ENCODE measurements around the gene PTPRCAP. TPM values are rescaled to one million over a fixed set of nuclear protein-coding genes. Genes with fewer than 3 reads are reported as not detected.

Gene PTPRCAP
- total and polyA plus RNA-seq, 9 of the 15 experiments (the other 6 are each of a cell fraction or from before 2014, with no cell fraction given): 0.22 to 2.0 (median 1.1) TPM; not detected in 4

DNA sequence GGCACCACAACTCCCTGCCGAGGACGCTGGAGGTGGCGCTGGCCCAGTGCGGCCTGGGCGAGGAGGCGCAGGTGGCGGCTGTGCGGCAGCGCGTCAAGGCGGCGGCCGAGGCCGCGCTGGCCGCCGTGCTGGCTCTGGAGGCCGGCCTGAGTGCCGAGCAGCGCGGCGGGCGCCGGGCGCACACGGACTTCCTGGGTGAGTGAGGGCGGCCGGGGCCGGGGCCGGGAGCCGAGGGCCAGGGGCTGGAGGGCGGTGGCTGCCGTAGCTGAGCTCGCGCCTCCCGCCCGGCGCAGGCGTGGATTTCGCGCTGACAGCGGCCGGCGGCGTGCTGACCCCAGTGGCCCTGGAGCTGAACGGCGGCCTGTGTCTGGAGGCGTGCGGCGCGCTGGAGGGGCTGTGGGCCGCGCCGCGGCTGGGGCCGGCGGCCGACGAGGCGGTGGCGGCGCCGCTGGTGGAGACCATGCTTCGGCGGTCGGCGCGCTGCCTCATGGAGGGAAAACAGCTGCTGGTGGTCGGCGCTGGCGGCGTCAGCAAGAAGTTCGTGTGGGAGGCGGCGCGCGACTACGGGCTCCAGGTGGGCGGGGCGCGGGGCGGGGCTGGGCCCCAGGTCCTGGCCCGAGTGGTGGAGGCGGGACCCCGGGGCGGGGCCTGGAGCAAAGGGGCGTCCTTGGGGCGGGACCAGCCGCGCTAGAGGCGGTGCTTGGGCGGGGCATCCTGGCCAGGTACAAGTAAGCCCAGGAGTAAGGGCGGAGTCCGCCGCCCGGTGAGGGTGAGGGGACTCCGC, 16.6 kb downstream of the PTPRCAP start (continued):
- TF ChIP-seq, protein P1, sequence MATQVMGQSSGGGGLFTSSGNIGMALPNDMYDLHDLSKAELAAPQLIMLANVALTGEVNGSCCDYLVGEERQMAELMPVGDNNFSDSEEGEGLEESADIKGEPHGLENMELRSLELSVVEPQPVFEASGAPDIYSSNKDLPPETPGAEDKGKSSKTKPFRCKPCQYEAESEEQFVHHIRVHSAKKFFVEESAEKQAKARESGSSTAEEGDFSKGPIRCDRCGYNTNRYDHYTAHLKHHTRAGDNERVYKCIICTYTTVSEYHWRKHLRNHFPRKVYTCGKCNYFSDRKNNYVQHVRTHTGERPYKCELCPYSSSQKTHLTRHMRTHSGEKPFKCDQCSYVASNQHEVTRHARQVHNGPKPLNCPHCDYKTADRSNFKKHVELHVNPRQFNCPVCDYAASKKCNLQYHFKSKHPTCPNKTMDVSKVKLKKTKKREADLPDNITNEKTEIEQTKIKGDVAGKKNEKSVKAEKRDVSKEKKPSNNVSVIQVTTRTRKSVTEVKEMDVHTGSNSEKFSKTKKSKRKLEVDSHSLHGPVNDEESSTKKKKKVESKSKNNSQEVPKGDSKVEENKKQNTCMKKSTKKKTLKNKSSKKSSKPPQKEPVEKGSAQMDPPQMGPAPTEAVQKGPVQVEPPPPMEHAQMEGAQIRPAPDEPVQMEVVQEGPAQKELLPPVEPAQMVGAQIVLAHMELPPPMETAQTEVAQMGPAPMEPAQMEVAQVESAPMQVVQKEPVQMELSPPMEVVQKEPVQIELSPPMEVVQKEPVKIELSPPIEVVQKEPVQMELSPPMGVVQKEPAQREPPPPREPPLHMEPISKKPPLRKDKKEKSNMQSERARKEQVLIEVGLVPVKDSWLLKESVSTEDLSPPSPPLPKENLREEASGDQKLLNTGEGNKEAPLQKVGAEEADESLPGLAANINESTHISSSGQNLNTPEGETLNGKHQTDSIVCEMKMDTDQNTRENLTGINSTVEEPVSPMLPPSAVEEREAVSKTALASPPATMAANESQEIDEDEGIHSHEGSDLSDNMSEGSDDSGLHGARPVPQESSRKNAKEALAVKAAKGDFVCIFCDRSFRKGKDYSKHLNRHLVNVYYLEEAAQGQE (IDR thresholded peaks at IDR 0.05; ENCODE audit: borderline replicate concordance): no peak
- TF ChIP-seq, protein P1 (CRISPR knock-in tag; IDR thresholded peaks at IDR 0.05; ENCODE audit: low read depth): no peak
- TF ChIP-seq ZNF586 (CRISPR knock-in tag; conservative IDR thresholded peaks at IDR 0.05) (no peak), FOXM1 (IDR thresholded peaks at IDR 0.05; ENCODE audit: low read depth) (no peak), FOXM1 (CRISPR knock-in tag; IDR thresholded peaks at IDR 0.05; ENCODE audit: low read depth) (no peak), GTF2F1 (IDR thresholded peaks at IDR 0.05; ENCODE audit: low read depth, low read length) (peak; percentile 73; the same call in 1 of the 2 replicates), TAF7 (tag; IDR thresholded peaks at IDR 0.05) (no peak), HDAC8 (tag; IDR thresholded peaks at IDR 0.05) (peak; percentile 73; the same call in 1 of the 2 replicates), U2AF2 (optimal IDR thresholded peaks at IDR 0.05; ENCODE audit: low read depth, low read length) (no peak), TRIM25 (IDR thresholded peaks at IDR 0.05; ENCODE audit: borderline replicate concordance) (no peak), FOSL1 (tag; conservative IDR thresholded peaks at IDR 0.05) (no peak), SAFB2 (IDR thresholded peaks at IDR 0.05; ENCODE audit: borderline replicate concordance, low read depth, low read length, severe bottlenecking) (no peak)
- TF ChIP-seq, protein P2, sequence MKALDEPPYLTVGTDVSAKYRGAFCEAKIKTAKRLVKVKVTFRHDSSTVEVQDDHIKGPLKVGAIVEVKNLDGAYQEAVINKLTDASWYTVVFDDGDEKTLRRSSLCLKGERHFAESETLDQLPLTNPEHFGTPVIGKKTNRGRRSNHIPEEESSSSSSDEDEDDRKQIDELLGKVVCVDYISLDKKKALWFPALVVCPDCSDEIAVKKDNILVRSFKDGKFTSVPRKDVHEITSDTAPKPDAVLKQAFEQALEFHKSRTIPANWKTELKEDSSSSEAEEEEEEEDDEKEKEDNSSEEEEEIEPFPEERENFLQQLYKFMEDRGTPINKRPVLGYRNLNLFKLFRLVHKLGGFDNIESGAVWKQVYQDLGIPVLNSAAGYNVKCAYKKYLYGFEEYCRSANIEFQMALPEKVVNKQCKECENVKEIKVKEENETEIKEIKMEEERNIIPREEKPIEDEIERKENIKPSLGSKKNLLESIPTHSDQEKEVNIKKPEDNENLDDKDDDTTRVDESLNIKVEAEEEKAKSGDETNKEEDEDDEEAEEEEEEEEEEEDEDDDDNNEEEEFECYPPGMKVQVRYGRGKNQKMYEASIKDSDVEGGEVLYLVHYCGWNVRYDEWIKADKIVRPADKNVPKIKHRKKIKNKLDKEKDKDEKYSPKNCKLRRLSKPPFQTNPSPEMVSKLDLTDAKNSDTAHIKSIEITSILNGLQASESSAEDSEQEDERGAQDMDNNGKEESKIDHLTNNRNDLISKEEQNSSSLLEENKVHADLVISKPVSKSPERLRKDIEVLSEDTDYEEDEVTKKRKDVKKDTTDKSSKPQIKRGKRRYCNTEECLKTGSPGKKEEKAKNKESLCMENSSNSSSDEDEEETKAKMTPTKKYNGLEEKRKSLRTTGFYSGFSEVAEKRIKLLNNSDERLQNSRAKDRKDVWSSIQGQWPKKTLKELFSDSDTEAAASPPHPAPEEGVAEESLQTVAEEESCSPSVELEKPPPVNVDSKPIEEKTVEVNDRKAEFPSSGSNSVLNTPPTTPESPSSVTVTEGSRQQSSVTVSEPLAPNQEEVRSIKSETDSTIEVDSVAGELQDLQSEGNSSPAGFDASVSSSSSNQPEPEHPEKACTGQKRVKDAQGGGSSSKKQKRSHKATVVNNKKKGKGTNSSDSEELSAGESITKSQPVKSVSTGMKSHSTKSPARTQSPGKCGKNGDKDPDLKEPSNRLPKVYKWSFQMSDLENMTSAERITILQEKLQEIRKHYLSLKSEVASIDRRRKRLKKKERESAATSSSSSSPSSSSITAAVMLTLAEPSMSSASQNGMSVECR (CRISPR knock-in tag; IDR thresholded peaks at IDR 0.05): peak; percentile 87; the same call in 1 of the 2 replicates
